Measurements from ENCODE around the gene RIC8A. TPM values are rescaled to one million over a fixed set of nuclear protein-coding genes. Genes with fewer than 3 reads are reported as not detected.

Gene RIC8A
- total RNA-seq, 1 donor from 2014 or later = 107 TPM

GRCh38 chr11:217704-218103 is 10.2 kb downstream of the RIC8A start:
- peak; percentile 1 for DNase-seq (ENCODE audit: low spot score)

- DNase-seq (ENCODE audit: low spot score) = peak; percentile 81
Measured at GRCh38 chr11:218815-219593, 11.5 kb downstream of the RIC8A start.

- DNase-seq (ENCODE audit: low spot score) = peak; percentile 8
Measured at GRCh38 chr11:220641-221215, 13.2 kb downstream of the RIC8A start.

GRCh38 chr11:221539-221938 is 14.0 kb downstream of the RIC8A start:
- DNase-seq (ENCODE audit: low spot score) = peak; percentile 14

- peak; percentile 77 for DNase-seq (ENCODE audit: low spot score)
Measured at GRCh38 chr11:221998-222789, 14.7 kb downstream of the RIC8A start.

GRCh38 chr11:223026-223789 is 15.7 kb downstream of the RIC8A start:
- DNase-seq (ENCODE audit: low spot score) = peak; percentile 79

GRCh38 chr11:223884-224283 is 16.4 kb downstream of the RIC8A start:
- peak; percentile 30 for DNase-seq (ENCODE audit: low spot score)

- peak; percentile 18 for DNase-seq (ENCODE audit: low spot score)
Measured at GRCh38 chr11:224424-224823, 16.9 kb downstream of the RIC8A start.

GRCh38 chr11:225734-226453 is 18.4 kb downstream of the RIC8A start:
- DNase-seq (ENCODE audit: low spot score) = peak; percentile 24

GRCh38 chr11:227824-228379 is 20.4 kb downstream of the RIC8A start:
- peak; percentile 20 for DNase-seq (ENCODE audit: low spot score)

- peak; percentile 71 for DNase-seq (ENCODE audit: low spot score)
Measured at GRCh38 chr11:230431-230830, 22.9 kb downstream of the RIC8A start.

GRCh38 chr11:232783-233565 is 25.5 kb downstream of the RIC8A start:
- DNase-seq (ENCODE audit: low spot score) = peak; percentile 75

- peak; percentile 62 for DNase-seq (ENCODE audit: low spot score)
Measured at GRCh38 chr11:235180-235579, 27.7 kb downstream of the RIC8A start.

GRCh38 chr11:235609-235996 is 28.1 kb downstream of the RIC8A start:
- DNase-seq (ENCODE audit: low spot score) = no peak

- DNase-seq (ENCODE audit: low spot score) = peak; percentile 92
Measured at GRCh38 chr11:235997-236773, 28.7 kb downstream of the RIC8A start, which contains the start of gene SIRT3. Gene SIRT3 (minus strand): TSS chr11:236342. CDS start chr11:236328, 14 bp downstream.

- DNase-seq (ENCODE audit: low spot score) = peak; percentile 96
Measured at GRCh38 chr11:236774-237767, 29.6 kb downstream of the RIC8A start, which contains the start of gene PSMD13. Gene PSMD13 (plus strand): TSS chr11:236976. CDS start chr11:237050, 74 bp downstream.

- peak; percentile 62 for DNase-seq (ENCODE audit: low spot score)
Measured at GRCh38 chr11:238346-238745, 30.8 kb downstream of the RIC8A start.
